HK-2 (cell line): ENCODE measurements around the gene SPP2.
A peak's percentile ranks its signal among the peaks of the same experiment; 100 is the strongest.

Experiments used
- DNase-seq: peaks from one replicate; pipeline ENCODE4 v3.0.0-alpha.2; 2018; ENCODE audit not compliant: unreplicated experiment

The SPP2 gene

GRCh38 chr2:234092344-234092743 is 41.8 kb downstream of the SPP2 start:
- DNase-seq = no peak

DNA sequence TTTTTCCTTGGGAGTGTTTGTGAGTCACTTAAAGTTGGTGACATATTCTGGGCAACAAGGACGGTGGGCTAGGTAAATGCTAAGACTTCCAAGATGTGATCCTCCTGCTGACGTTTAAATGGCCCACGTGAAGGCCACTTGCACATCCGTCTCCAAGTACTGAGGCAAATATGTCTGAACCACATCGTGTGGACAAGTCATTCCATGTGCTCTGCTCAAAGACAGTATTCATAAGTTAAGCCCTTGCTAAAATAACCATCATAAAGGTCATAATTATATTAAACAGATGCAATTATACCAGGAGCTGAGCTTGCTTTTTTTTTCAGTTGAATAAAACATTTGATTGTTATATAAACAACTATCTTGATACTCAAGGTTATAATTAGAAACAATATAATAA is 44.8 kb downstream of the SPP2 start:
- DNase-seq = no peak

DNA sequence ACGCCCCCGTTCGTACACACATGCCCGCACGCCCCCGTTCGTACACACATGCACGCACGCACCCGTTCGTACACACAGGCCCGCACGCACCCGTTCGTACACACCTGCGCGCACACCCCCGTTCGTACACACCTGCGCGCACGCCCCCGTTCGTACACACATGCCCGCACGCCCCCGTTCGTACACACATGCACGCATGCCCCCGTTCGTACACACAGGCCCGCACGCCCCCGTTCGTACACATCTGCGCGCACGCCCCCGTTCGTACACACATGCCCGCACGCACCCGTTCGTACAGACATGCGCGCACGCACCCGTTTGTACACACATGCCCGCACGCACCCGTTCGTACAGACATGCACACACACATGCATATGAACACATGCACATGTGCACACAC is 45.7 kb downstream of the SPP2 start:
- DNase-seq = no peak

DNA sequence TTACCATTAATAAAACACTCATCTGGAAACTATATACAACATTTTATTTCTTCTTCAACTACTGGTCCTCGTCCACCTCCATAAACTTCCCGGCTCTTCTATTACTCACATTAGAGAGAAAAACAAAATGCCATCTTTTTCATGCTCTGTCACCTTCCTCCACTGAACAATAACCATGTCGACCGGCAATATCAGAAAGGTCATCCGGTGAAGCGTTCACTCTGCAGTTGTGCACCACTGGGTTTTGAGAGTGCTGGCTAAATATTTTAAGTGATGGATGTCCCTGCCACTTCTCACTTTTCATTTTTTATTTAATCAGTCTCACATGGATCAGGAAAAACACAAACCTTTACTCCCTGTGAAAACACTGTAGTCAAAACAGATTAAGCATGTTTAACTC is 48.2 kb downstream of the SPP2 start:
- DNase-seq = peak; percentile 38

- no peak for DNase-seq
These were observed 48.8 kb downstream of the SPP2 start for GRCh38 chr2:234099266-234099665.

GRCh38 chr2:234100686-234101085 is 50.2 kb downstream of the SPP2 start:
- no peak for DNase-seq

GRCh38 chr2:234102112-234102511 is 51.6 kb downstream of the SPP2 start:
- no peak for DNase-seq

- no peak for DNase-seq
These were observed 57.4 kb downstream of the SPP2 start for GRCh38 chr2:234107861-234108260.

DNA sequence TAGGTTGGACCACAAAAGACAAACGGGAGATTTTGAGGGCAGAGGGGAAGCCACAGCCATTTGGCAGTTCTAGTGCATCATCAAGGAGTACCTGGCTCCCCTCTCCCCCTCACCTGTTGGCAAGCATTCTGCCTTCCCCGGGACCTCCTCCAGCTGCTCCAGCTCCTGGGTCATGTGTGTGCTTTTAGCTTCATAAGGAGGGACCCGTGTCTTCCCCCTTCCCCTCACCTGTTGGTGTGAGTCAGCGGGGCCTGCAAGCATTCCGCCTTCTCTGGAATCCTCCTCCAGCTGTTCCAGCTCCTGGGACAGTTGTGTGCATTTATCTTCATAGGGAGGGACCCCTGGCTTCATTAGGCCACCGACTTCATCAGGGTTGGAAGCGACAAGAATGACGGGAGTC is 58.8 kb downstream of the SPP2 start:
- DNase-seq = no peak

- no peak for DNase-seq
These were observed 59.7 kb downstream of the SPP2 start for GRCh38 chr2:234110219-234110618.

GRCh38 chr2:234111523-234111922 is 61.0 kb downstream of the SPP2 start:
- DNase-seq = peak; percentile 58

DNA sequence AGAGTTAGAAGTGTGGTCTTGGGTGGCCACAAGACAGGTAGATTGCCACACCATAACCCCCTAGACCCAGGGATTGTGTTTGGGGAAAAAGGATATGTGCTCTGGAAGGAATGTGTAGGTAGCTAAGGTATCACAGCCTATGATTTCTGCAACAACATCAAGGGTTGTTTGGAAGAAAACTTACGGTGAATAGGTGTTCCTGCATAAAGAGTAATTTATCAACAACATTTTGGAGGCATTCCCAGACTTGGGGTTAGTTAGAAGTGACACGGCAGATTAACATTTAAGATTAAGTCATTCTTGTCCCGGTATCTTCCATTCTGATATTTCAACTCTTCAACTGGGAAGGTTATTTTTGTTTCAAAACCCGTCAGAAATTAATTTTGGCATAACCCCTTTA is 65.5 kb downstream of the SPP2 start:
- DNase-seq = no peak

- DNase-seq = no peak
These were observed 71.5 kb downstream of the SPP2 start for GRCh38 chr2:234121999-234122398.

DNA sequence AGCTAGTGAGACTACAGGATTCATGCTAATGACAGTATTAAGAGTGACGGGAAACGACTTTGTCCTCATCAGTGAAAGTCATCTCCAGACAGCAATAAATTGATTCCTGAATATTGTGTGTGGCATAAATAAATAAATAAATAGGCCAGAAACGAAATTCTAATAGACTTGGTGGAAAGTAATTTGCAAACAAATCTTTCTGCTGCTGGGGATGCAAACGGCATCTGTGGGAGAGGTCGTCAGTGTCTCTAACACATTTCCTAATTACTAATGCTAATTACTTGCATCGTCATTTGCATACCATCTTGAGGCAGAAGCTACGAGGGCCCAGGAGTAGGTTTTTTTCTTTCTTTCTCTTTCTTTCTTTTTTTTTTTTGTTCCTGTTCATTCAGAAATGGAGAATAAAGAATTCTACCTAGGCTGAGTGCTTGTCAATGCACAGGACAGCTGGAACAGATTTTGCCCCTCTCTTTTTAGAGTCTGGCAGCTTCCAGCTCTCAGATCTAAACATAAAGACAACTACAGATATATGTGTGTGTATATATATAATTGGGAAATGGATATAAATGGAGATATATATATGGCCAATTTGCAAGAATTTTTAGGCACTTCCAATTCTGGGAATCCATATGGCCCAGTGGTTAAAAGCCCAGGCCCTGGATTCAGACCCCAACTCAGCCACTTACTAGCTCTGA is 75.1 kb downstream of the SPP2 start:
- no peak for DNase-seq

DNA sequence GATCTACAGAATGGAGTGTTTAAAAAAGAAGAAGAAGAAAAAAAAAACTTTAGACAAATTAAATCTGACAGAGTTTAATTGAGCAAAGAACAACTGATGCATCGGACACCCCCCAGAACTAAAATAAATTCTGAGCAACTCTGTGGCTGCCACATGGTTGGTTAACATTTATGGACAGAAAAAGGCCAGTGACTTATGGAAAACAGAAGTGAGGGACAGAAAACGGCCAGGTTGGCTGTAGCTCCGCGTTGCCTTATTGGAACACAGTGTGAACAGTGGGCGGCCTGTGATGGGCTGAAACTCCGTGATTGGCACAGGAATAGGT is 75.6 kb downstream of the SPP2 start:
- DNase-seq = no peak
